ENCODE results near the gene EVA1C.
"Not testable (repeated sequence)": the region's sequence is repeated elsewhere in the genome, so short reads cannot be mapped to it uniquely, and the experiment has no call there.

EVA1C gene

DNA sequence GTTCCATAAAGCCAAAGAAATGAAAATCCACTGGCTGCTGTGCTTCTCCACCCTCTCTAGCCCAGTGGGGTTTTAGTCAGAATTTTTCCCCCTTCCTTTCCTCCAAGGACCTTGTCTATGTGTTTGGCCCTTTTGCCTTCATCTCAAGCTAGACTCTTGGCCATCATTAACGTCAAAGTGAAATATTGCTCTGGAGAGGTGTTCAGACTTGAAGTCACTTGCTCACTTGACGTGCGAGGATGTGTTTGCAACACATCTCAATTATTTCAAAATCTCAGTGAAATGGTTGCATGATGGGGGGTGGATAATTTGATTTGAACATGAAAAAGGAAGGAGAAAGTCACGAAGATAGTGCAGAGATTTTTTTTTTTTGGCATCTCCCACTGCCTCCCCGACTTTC lies 13.6 kb downstream of the EVA1C start:
- no peak for DNase-seq

DNA sequence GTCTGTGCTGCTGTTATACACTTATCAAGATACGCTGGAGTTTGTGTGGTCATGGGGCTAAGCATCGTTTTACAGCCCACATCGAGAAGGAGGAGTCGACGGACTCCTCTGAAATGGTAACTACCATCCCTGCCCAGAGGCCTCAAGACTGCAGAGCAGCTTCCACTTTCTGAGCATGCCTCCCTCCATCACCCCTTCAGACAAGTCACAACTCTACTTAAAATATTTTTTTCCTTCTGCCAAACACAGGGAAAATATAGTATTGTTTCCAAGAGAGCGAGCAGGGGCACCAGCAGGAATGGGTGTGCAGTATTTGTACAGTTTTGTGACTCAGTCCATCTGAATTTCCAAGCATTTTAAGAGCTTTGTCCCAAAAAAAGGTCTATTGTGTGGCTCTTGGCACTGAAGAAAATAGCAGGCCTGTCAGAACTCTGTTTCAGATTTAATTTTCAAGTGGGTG lies 14.1 kb downstream of the EVA1C start:
- DNase-seq: no peak

DNA sequence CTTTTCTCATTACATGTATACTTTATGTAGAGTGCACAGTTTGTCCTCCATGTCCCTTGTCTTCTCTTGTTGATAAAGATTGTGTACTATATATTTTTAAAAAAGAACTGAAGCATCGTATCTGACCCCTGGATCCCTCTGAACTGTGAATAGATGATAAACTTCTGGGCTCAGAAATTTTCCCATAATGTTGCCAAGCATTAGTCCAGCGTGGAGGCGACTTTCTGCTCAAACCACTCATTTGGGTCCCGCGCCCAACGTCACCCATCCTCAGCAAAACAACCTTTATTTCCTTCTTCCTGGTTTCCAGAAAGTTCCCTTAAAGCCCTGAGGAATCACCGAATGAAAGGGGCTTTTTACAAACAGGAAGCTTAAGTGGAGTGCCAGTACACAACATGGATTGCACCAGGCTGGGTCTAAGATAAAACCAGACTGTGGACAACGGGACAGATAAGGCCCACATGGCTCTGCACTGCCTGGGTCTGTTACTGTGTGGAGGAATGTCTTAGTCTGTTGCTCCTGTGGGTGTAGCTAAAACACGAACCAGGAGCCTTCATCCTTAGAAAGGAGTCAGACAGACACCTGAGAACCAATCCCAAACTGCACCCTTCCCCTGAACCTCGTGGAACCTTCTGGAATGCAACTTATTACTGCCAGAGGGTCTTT lies 15.6 kb downstream of the EVA1C start:
- no peak for DNase-seq

DNA sequence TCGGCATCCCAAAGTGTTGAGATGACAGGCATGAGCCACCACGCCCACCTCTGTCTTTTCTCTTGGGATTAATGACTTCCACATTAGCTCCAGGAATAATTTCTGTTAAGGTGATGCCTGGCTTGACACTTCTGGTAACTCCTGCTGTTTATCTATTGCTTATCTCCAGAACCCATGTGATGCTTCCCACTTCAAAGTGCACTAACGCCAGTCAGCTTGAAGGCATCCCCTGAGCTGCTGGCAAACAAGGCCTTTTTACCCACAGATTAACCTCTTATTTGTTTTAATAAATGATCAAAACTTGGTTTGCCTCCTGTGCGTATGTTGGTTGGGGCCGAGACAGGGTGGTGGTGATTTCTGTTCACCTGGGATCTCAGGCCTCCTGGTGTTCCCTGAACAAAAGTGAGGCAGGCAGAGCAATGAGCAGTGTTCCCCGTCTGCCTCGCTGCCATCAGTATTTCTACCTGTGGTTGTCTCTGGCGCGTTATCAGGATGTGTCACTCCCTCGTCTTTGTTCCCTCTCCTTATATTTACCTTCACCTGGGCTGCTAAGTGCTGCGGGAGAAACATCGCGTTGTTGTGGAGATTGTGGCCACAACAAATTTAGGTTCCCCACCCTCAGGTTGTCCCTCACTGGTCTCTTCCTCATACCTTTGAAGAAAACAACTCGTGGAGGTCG lies 20.6 kb downstream of the EVA1C start:
- not testable (repeated sequence) for DNase-seq

DNA sequence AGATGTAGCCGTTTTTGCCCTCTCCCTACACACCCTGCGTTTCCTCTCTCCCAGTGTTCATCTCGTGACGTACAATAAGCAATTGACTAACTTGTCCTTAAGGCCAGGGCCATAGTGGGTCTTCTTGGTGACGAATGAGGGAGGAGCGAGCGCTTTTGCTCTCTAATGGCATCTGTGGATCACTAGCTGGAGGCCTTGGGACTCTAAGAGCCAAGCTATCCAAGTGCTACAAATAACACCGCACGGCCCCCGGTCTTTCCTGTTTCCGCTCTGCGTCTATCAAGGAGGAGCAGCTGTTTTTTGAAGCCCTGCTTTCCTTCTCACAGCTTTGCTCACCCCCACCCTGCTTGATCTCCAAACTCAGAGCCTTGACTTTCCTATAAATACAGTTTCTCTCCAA lies 25.2 kb downstream of the EVA1C start:
- no peak for DNase-seq

DNA sequence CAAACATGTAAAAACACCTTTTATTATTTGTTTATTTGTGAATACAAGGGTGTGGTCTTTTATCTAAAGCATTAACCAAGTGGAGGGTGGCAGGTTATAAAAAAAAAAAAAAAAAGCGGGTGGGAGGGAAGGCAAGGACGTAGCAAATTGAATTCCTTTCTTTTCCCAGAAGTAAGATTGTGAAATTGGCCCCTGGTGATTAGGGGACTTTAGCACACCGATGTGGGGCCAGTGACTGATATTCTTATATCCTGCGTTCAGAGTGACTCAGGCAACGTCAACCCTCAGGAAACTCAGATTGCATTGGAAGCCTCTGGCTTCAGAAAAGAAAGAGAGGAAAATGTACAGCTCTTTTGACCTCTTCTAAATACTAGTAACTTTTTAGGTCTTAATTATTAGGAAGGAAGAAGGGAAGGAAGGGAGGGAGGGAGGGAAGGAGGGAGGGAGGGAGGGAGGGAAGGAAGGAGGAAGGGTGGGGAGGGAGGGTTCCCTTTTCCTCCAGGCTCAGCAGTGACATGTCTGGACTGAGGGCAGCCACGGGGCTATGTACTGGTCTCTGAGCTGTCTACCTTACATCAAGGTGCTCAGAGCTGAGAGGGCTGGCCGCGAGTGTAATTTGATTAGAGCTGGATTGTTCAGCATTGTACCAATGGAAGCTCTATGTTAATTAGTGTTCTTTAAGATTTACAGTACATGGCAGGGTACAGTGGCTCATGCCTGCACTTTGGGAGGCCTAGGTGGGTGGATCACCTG lies 30.2 kb downstream of the EVA1C start:
- DNase-seq: no peak

DNA sequence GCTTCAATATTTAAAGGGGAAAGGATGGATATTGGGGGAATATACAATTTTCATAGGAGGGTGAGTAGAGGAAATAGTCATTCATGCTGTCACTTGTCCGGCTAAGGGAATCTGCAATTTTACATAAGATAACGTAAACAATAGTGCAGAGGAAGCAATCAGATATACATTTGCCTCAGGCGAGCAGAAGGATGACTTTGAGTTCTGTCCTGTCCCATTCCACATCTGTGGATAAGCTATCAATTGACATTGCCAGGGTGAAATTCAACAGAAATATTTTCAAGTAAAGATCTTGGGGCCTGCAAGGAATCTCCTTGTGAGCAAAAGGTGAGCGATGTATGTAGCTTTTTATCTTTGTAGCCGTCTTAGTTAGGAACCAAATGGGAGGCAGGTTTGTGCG lies 32.6 kb downstream of the EVA1C start:
- no peak for DNase-seq

DNA sequence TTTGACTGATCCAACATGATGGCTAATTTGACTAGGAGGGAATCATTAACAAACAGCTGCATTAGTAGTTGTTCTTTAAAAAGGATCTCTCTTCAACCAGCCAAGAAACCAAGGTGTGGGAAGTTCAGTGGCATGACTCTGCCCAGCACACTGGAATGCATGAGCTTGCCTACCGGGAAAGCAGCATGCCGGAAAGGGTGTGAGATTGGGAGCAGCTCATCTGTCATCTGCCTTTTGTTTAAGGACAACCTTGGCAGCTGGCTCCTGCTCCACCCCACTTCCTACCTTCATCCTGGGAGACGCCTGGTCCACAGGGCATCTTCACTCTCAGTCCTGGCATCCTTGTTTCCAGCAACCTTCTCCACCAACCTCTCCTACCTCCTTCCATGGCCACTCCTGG lies 33.9 kb downstream of the EVA1C start:
- not testable (repeated sequence) for DNase-seq

DNA sequence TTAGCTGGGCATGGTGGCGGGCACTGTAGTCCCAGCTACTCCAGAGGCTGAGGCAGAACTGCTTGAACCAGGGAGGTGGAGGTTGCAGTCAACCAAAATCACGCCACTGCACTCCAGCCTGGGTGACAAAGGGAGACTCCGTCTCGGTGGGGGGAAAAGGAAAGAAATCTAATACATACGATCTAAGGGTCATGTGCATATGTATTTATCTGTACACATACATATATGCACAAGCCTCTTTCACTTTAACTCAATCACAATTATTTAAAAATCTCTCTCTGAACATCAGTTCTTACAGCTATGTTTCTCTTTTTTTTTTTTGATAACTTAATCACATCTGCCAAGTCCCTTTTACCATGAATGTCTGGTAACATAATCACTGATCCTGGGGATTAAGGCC lies 34.7 kb downstream of the EVA1C start:
- no peak for DNase-seq

DNA sequence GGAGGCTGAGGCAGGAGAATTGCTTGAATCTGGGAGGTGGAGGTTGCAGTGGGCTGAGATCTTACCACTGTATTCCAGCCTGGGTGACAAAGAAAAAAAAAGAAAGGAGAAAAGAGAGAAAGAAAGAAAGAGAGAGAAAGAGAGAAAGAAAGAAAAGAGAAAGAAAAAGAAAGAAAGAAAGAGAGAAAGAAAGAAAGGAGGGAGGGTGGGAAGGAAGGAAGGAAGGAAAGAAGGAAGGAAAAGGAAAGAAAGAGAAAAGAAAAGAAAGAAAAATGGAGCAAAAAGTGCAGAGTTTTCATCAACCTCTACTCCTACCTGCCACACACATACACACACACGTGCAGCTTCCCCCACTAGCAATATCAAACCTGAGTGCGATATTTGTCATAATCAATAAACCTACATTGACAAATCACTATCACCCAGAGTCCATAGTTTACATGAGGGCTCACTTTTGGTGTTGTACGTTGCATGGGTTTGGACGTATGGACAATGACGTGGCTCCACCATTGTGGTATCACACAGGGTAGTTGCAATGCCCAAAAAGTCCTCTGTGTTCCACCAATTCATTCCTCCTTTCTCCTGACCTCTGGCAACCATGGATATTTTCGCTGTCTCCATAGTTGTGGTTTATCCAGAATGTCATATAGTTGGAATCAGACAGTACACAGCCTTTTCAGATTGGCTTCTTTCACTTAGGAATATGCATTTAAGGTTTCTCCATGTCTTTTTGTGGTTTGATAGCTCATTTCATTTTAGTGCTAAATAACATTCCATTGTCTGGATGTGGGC lies 36.5 kb downstream of the EVA1C start:
- DNase-seq: no peak

DNA sequence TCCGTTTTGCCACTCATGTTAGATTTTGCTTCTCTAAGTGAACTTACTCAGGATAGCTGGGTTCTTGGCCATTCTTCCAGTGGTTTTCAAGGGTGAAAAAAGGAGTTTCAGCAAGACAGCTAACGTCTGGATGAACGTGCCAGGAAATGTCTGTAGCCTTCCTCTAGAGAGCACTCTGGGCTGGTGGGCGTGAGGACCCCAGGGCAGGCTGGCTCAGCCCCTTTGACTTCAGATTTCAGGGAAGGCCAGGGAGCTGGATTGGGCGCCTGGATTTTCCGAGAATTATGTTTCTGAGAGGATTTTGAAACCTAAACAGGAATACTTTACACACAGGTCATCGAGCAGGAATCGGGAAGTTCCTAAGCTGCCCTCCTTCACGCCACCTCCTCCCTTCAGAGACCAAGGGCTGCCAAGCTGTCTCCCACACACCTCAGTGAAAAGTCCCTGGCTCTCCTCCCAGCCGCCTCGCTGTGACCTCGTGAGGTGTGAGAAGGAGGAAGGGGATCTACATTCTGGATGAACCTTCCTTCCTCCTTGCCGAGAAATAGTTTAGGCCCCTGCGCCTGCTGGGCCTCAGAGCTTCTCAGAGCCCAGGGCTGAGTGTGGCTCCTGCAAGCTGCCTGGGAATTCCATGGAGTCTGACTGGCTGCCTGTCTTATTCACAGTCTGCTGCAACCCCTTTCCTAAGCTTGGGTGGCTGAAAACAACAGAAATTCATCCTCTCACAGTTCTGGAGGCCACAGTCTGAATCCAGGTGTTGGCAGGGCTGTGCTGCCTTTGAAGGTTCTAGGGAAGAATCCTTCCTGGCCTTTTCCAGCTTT lies 38.6 kb downstream of the EVA1C start:
- not testable (repeated sequence) for DNase-seq

DNA sequence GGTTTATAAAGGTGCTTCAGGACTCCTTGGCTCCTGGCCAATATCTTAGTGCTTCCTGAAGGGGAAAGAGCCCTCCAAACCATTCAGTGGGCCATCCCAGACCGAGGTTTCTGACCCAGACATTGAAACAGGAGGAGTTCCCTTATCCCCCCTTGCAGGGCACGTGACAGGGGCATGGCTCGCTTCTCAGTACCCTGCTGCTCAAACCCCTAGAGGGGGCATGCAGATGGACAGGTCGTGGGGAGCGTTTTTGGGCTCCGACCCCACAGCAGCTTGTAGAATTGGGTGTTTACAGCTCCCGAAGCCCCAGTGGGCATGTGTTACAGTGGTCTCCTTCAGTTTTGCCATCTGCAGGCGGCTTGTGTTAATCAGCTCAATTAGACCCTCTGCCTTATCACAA lies 39.7 kb downstream of the EVA1C start:
- DNase-seq: not testable (repeated sequence)

DNA sequence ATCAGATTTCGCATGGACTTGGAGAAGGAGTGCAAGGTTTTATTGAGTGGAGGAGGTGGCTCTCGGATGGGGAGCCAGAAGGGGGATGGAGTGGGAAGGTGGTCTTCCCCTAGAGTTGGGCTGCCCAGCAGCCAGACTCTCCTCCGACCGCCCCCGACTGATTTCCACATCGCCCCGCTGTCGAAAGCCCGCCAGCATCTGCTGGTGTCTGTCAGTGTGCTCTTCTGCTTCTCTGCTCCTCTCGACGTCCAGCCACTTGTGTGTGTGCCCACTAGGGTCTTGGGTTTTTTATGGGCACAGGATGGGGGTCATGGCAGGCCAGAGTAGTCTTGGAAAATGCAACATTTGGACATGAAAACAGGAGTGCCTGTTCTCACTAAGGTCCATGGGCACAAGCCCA lies 40.1 kb downstream of the EVA1C start:
- DNase-seq: no peak

DNA sequence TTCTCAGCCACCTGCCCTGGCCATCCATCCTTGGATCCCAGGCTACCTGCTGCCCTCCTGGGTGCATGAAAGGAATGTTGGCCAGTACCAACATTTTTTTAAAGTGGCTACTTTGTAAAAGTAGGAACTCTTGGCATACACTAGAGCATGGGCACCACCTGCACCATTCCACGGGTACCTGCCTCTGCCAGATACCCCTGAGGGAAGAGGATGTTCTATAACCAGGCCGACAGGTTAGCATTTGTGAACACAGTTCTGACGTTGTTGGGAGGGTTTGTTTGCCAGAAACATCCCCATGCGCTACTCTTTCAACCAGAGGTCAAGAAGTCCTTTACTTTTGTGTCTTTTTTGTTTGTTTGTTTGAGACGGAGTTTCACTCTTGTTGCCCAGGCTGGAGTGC lies 43.0 kb downstream of the EVA1C start:
- no peak for DNase-seq

DNA sequence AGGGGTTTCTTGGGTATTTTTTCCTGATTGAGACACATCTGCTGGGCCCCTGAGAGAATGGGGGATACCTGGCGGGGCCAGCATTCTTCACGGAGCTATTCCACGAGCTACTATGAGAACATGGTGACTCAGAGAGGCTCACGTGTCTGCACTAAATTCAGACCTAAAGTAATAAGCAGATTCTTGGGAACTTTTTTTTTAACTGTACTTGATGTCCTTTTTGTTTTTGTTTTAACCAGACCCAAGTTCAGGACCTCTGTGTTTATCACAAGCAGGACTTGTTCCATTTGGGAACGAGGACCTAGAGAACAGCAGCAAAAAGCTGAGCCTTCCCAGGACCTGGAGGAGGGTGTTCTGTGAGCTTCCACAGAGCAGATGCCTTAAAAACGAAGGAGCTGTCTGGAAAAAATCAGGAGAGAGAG lies 44.0 kb downstream of the EVA1C start:
- no peak for DNase-seq

DNA sequence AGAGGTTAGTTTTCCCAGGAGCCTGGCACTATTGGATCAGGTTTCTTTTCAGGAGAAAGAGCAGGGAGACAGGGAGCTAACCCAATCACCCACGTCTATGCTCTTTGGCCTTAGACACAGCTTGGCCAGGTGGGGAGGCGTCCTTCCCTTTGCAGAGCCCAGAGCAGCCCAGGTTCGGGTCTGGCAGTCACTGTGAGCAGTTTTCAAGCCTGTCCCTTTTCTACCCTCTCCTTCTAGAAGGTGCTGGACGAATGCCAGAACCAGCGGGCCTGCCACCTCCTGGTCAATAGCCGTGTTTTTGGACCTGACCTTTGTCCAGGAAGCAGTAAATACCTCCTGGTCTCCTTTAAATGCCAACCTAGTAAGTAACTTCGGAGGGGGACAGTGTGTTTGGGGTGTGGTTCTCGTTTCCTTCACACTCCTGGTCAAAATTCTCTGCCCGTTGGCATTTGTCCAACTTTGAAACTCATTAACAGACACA lies 44.9 kb downstream of the EVA1C start:
- DNase-seq: no peak

DNA sequence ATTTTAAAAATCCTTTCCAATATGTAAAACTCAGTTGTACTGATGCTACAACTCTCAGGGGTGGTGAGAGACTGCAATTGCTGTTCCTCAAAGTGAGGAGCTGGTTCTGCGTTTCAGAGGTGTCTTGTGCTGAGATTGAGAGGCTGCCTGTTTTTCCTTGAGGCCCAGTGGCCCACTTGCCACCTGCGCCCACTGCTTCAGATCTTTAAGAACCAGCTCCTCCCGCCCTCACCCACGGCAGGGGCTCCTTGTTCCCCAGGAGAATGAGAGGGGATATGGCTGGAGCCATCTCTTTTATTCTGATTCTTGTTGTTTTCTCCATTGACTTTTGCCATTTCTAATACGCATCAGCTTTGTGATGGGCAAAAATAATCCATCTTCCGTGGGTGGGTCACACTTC lies 45.5 kb downstream of the EVA1C start:
- no peak for DNase-seq

DNA sequence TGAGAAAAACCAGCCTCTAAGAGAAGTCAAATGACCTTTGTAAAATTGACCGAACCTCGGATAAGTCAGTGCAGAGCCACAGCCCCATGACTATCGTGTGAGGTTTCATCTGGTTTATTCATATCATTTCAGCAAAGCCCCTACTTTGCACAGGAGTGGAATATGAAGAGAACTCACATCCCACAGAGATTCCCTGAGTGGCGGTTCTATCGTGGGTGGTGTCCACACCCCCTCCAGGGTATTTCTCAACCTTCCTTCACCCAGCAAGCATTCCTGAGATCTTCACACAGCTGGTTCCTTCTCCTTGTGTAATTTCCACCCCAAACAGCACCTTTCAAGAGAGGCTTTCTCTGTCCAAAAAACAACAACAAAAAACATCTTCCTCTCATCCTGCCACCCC lies 47.5 kb downstream of the EVA1C start:
- DNase-seq: no peak

DNA sequence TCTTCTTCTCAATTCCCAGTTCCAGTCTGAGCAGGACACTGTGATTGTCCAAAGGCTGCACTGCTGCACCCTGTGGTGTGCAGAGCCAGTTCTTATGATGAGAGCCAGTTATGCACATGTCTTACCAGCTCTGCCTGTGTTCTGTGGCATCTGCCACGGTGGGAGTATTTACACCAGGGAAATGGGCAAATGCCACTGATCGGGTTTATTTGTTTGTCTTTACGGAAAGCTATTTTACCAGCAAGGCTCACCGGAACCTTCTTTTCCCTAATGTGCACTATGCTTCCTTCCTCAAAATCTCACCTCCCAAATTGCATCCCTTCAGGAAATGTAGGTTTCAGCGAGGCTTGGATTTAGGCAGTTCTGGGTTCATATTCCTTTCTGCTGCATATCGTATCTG lies 49.0 kb downstream of the EVA1C start:
- DNase-seq: no peak

DNA sequence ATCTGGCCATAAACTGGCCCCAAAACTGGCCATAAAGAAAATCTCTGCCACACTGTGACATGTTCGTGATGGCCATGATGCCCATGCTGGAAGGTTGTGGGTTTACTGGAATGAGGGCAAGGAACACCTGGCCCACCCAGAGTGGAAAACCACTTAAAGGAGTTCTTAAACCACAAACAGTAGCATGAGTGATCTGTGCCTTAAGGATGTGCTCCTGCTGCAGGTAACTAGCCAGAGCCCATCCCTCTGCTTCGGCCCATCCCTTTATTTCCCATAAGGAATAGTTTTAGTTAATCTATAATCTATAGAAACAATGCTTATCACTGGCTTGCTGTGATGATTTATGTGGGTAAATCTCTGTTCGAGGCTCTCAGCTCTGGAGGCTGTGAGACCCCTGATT lies 50.1 kb downstream of the EVA1C start:
- not testable (repeated sequence) for DNase-seq

DNA sequence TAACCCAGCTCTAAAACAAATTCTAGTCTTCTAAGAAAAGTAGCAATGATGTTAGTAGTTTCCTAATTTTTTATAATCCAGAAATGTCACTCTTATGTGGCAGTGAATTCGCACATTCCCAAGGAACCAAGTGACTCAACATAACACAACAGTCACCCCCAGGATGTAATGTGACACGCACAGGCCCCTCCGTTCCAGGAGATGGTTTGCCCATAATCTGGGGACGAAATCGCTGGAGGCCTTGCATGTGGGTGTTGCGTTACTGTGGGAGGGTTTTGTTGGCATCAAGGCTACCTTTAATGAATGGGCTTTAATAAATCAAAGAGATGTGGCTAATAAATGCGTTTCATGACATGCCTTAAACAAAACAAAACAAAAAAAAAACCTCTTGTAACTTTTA lies 50.9 kb downstream of the EVA1C start:
- no peak for DNase-seq

DNA sequence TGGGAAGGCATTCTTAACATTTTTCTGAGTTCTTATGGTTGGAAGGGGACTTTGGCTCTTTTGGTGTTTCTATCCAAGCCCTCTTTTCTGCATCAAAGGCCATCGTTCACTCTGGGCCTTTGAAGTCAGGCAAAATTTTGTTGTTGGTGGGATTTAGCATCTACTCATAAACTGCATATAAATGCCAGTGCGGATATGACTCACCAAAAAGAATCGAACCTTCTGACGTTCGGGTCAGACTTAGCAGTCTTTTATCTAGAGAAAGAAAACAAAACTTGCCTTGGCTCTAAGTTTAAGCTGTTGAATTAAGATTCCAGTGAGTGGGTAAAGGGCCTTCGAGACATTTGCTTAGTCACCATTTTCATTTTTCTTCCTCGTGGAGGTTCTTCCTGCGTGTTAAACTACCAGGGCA lies 51.4 kb downstream of the EVA1C start:
- DNase-seq: no peak
